HG02588 (cell line): ENCODE results near the gene ZNF711.
"Not testable (repeated sequence)": the region's sequence is repeated elsewhere in the genome, so short reads cannot be mapped to it uniquely, and the experiment has no call there.

ENCODE experiments used
- ATAC-seq: cut with Tn5 transposase; IDR thresholded peaks from one replicate; pipeline ENCODE4 v1.9.1; 2021; ENCODE audit warnings: mild to moderate bottlenecking, moderate library complexity; ENCODE audit not compliant: unreplicated experiment

Gene ZNF711

GRCh38 chrX:85243761-85244449 is at the start of gene ZNF711, which contains the start of gene SATL1:
TSS of gene ZNF711 (plus strand) at chrX:85243991. CDS start at chrX:85247573, 3,582 bp downstream.
TSS of gene SATL1 (minus strand) at chrX:85243779. CDS start at chrX:85108968, 134,811 bp downstream.
- peak; percentile 58 for ATAC-seq

- no peak for ATAC-seq
Measured at GRCh38 chrX:85196319-85196718, 47.5 kb upstream of the ZNF711 start.

- no peak for ATAC-seq
Measured at GRCh38 chrX:85203461-85203970, 40.3 kb upstream of the ZNF711 start.

- ATAC-seq: no peak
Measured at GRCh38 chrX:85213792-85214530, 29.8 kb upstream of the ZNF711 start.

GRCh38 chrX:85215946-85216345 is 27.8 kb upstream of the ZNF711 start:
- no peak for ATAC-seq

- no peak for ATAC-seq
Measured at GRCh38 chrX:85221361-85221760, 22.4 kb upstream of the ZNF711 start.

GRCh38 chrX:85223359-85223758 is 20.4 kb upstream of the ZNF711 start:
- ATAC-seq: no peak

GRCh38 chrX:85243155-85243554 is 636 bp upstream of the ZNF711 start:
- no peak for ATAC-seq

- peak; percentile 47 for ATAC-seq
Measured at GRCh38 chrX:85244450-85245211, 840 bp downstream of the ZNF711 start.

- not testable (repeated sequence) for ATAC-seq
Measured at GRCh38 chrX:85285286-85285685, 41.5 kb downstream of the ZNF711 start.

- no peak for ATAC-seq
Measured at GRCh38 chrX:85288992-85289723, 45.4 kb downstream of the ZNF711 start.

- no peak for ATAC-seq
Measured at GRCh38 chrX:85303544-85303943, 59.8 kb downstream of the ZNF711 start.

GRCh38 chrX:85309717-85310116 is 65.9 kb downstream of the ZNF711 start:
- no peak for ATAC-seq

GRCh38 chrX:85311348-85311747 is 67.6 kb downstream of the ZNF711 start:
- ATAC-seq: not testable (repeated sequence)
